Dedifferentiated amniotic fluid mesenchymal stem cell (primary cell): ENCODE data around the gene FBXL4.

ENCODE experiments used
- DNase-seq: peaks from one replicate; pipeline ENCODE4 v3.0.0-alpha.2; 2016; ENCODE audit errors: extremely low spot score

Gene FBXL4

DNA sequence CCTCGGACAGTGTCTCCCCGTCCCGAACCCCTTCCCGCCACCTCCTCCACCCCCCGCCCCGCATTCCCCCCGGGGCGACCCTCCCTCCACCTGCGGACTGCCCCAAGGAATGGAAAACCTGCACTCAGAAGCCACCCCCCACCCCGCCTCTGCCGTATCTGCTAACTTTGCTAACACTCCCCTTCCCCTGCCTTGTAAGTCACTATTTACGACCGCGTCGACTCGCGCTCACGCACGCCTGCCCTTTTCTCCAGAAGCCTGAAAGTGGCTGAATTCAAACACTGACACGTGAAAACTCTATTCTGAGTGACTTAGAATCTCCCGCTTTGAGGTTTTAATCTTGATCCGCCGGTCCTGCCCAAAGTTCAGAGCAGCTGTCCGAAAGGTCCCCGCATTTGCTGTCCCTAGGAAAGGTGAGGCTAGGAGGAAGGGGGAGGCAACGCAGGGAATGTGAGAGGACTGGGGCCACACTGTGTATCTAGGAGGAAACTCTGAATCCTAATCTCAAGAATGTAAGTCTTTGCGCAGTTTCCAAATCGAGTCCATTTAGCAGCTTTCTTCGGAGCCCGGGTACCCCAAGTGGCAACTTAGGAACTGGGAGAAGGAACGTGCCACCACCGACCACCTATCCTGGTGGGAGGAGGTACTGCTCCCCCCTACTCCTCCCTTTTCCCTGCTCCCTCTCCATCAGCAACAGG lies 122.7 kb downstream of the FBXL4 start:
- no peak for DNase-seq

GRCh38 chr6:98824162-98824901 lies 123.4 kb downstream of the FBXL4 start:
- no peak for DNase-seq

DNA sequence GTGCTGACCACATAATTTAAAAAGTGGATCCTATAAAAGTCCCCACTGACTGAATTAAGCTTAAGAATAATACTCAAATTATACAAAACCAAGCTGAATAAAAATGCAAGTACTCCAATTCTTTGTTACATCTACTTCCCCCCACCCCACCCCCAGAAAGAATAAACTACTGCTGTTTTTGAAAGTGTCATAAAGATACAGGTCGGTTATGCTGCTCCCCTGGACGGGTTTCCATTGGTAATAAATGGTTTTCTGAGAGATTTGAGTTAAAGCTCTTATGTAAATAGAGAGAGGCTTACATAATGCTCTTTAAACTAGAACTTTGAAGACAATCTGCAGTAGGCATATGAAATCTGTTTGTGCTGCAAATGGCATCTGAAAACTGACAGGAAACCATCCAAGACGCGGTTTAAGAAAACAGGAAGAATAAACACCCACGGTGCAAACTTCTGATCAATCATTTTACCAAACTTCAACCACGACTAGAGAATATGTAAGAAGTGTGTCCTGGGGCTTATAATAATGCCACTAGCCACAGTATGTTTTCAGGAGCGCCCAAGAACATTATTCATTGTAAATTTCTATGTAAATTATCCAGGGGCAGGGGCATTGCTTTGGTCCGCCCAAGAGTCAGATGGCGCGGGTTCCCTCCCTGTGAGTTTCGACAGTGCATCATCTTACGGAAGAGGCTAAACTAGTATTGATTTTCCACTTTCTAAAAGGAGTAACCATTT lies 124.2 kb downstream of the FBXL4 start:
- no peak for DNase-seq

DNA sequence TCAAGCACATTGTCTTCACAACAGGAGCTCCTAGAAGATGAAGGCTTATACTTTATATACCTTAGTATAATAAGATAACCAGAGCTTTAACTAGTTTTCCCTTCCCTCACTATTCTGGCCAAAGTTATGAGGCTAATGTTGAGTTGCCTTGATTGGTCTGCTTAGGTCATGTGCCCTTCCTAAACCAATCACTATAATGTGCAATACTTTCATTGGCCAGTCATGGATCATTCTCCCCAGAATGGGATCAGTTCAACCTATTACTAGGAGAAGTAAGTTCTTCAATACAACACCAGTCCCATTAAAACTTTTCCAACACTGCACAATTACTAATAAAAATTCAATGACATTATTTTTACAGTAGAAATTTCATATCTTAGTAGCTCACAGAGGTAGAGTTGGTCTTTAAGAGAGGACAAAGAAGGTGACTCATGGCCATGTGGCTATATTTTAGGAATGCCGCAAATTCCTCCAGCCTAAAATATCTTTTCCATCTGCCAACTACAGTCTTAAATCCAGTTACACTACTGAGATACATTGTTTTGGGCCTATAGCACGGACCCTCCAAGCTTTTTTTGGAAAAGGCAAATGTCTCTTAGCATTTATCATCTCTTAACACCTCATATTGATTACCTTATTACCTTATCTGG lies 125.9 kb downstream of the FBXL4 start:
- no peak for DNase-seq
